ENCODE measurements around the gene PNMA6F. TPM values are rescaled to one million over a fixed set of nuclear protein-coding genes. Genes with fewer than 3 reads are reported as not detected.

Gene PNMA6F
- total and polyA plus RNA-seq, 2 experiments from 2014 or later, result 0.06 to 0.83 TPM

DNA sequence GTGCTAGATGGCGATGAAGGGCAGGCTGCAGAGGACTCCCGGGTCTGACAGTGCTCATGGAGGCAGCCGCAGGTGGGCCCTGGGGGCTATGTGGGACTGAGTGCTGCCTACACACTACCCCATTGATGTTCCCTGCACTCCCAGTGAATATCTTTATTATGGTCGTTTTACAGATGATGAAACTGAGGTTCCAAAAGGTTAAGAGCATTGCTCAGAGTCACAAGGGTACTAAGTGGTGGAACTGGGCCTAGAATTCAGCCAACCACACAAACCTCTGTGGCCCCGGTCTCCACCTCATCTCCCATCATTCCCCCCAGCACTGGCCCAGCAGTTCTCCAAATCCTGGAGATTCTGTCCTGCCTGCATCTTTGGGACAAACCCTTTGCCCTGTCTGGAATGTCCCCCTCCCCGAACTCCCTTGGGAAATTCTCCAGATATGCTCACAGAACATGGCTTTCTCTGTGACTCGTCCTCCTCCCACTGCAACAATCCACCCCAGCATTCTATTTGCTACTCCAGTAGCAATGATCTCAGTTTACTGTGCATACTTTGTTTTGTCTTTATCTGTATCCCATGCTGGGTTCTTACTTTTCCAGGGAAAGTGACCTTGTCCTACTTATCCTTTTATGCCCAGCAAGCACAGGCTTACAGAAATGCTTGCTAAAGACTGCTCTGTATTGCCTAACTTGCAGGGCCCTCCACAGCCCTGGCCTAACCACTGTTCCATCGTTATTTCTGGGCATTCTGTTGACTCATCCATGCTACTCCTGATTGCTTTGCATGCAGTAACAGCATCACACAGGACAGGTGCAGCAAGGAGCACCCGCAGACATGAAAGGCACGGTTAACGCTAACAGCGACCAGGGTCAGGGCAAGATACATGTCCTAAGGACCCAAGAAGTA lies 14.0 kb downstream of the PNMA6F start (continued):
- TF ChIP-seq, protein P1, sequence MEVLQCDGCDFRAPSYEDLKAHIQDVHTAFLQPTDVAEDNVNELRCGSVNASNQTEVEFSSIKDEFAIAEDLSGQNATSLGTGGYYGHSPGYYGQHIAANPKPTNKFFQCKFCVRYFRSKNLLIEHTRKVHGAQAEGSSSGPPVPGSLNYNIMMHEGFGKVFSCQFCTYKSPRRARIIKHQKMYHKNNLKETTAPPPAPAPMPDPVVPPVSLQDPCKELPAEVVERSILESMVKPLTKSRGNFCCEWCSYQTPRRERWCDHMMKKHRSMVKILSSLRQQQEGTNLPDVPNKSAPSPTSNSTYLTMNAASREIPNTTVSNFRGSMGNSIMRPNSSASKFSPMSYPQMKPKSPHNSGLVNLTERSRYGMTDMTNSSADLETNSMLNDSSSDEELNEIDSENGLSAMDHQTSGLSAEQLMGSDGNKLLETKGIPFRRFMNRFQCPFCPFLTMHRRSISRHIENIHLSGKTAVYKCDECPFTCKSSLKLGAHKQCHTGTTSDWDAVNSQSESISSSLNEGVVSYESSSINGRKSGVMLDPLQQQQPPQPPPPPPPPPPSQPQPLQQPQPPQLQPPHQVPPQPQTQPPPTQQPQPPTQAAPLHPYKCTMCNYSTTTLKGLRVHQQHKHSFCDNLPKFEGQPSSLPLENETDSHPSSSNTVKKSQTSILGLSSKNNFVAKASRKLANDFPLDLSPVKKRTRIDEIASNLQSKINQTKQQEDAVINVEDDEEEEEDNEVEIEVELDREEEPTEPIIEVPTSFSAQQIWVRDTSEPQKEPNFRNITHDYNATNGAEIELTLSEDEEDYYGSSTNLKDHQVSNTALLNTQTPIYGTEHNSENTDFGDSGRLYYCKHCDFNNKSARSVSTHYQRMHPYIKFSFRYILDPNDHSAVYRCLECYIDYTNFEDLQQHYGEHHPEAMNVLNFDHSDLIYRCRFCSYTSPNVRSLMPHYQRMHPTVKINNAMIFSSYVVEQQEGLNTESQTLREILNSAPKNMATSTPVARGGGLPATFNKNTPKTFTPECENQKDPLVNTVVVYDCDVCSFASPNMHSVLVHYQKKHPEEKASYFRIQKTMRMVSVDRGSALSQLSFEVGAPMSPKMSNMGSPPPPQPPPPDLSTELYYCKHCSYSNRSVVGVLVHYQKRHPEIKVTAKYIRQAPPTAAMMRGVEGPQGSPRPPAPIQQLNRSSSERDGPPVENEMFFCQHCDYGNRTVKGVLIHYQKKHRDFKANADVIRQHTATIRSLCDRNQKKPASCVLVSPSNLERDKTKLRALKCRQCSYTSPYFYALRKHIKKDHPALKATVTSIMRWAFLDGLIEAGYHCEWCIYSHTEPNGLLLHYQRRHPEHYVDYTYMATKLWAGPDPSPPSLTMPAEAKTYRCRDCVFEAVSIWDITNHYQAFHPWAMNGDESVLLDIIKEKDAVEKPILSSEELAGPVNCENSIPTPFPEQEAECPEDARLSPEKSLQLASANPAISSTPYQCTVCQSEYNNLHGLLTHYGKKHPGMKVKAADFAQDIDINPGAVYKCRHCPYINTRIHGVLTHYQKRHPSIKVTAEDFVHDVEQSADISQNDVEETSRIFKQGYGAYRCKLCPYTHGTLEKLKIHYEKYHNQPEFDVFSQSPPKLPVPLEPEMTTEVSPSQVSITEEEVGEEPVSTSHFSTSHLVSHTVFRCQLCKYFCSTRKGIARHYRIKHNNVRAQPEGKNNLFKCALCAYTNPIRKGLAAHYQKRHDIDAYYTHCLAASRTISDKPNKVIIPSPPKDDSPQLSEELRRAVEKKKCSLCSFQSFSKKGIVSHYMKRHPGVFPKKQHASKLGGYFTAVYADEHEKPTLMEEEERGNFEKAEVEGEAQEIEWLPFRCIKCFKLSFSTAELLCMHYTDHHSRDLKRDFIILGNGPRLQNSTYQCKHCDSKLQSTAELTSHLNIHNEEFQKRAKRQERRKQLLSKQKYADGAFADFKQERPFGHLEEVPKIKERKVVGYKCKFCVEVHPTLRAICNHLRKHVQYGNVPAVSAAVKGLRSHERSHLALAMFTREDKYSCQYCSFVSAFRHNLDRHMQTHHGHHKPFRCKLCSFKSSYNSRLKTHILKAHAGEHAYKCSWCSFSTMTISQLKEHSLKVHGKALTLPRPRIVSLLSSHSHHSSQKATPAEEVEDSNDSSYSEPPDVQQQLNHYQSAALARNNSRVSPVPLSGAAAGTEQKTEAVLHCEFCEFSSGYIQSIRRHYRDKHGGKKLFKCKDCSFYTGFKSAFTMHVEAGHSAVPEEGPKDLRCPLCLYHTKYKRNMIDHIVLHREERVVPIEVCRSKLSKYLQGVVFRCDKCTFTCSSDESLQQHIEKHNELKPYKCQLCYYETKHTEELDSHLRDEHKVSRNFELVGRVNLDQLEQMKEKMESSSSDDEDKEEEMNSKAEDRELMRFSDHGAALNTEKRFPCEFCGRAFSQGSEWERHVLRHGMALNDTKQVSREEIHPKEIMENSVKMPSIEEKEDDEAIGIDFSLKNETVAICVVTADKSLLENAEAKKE (CRISPR knock-in tag; IDR thresholded peaks at IDR 0.05), result no peak

DNA sequence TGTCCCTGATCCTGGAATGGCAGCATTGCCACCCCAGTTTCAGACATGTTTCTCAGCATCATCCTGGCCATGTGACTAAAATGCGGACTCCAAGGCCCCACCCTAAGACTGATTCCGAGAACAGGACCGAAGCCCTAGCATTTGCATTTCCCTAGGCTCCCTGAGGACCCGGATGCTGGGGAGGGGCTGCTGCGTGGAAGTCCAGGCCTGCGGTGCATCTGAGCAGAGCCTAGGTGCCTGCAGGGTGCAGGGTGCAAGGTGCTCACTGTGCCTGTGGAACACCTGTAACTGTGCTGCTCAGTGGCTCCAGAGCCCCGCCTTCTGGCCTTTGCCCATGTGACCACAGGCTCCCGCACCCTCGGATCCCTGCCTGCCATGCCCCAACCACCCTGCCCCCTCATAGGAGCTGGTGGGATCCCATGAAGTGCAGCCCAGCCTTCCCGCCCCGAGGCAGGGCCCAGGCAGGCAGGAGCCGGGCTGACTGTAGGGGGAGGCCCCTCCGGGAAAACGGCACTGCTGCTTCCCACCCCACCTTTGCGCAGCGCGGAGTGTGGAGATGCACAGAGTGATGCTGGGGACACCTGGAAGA lies 14.9 kb downstream of the PNMA6F start:
- Histone ChIP-seq H3K9me2 (ENCODE audit: insufficient read depth) (no peaks in the 10 kb centered on the region), H2AFZ (no peak overlapping the region), H3K4me3 (no peak overlapping the region), H3K36me3 (ENCODE audit: insufficient read depth) (no peaks in the 10 kb centered on the region), H3K27ac (ENCODE audit: low read depth) (no peak overlapping the region), H3F3A (replicated peaks; ENCODE audit: low read depth) (no peaks in the 10 kb centered on the region), H4K20me1 (replicated peaks; ENCODE audit: insufficient read depth) (no peaks in the 10 kb centered on the region), H3K4me2 (no peak overlapping the region), H3K4me1 (ENCODE audit: insufficient read depth) (no peaks in the 10 kb centered on the region), H3K27me3 (ENCODE audit: insufficient read depth) (no peaks in the 10 kb centered on the region), H3K79me2 (replicated peaks; ENCODE audit: insufficient read depth) (no peaks in the 10 kb centered on the region)
- peak; percentile 2 for DNase-seq (ENCODE audit: low spot score)
- H3K36me3 Mint-ChIP-seq (ENCODE audit: low read depth), result no peaks in the 10 kb centered on the region
- peak; percentile 53 for ATAC-seq
- no peak overlapping the region for H3K4me3 Mint-ChIP-seq
- H3K9me3 Mint-ChIP-seq, result no peaks in the 10 kb centered on the region
- H3K4me1 Mint-ChIP-seq, result no peaks in the 10 kb centered on the region
- H3K27ac Mint-ChIP-seq, result no peak overlapping the region
- peaks cover 8% of the 10 kb centered on the region for H3K27me3 Mint-ChIP-seq (ENCODE audit: insufficient read depth, low read depth, poor library complexity)
- no peak for TF ChIP-seq NANOG (IDR thresholded peaks at IDR 0.05; ENCODE audit: borderline replicate concordance)
- TF ChIP-seq, protein P2, sequence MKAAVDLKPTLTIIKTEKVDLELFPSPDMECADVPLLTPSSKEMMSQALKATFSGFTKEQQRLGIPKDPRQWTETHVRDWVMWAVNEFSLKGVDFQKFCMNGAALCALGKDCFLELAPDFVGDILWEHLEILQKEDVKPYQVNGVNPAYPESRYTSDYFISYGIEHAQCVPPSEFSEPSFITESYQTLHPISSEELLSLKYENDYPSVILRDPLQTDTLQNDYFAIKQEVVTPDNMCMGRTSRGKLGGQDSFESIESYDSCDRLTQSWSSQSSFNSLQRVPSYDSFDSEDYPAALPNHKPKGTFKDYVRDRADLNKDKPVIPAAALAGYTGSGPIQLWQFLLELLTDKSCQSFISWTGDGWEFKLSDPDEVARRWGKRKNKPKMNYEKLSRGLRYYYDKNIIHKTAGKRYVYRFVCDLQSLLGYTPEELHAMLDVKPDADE (IDR thresholded peaks at IDR 0.05), result no peak
- TF ChIP-seq, protein P3, sequence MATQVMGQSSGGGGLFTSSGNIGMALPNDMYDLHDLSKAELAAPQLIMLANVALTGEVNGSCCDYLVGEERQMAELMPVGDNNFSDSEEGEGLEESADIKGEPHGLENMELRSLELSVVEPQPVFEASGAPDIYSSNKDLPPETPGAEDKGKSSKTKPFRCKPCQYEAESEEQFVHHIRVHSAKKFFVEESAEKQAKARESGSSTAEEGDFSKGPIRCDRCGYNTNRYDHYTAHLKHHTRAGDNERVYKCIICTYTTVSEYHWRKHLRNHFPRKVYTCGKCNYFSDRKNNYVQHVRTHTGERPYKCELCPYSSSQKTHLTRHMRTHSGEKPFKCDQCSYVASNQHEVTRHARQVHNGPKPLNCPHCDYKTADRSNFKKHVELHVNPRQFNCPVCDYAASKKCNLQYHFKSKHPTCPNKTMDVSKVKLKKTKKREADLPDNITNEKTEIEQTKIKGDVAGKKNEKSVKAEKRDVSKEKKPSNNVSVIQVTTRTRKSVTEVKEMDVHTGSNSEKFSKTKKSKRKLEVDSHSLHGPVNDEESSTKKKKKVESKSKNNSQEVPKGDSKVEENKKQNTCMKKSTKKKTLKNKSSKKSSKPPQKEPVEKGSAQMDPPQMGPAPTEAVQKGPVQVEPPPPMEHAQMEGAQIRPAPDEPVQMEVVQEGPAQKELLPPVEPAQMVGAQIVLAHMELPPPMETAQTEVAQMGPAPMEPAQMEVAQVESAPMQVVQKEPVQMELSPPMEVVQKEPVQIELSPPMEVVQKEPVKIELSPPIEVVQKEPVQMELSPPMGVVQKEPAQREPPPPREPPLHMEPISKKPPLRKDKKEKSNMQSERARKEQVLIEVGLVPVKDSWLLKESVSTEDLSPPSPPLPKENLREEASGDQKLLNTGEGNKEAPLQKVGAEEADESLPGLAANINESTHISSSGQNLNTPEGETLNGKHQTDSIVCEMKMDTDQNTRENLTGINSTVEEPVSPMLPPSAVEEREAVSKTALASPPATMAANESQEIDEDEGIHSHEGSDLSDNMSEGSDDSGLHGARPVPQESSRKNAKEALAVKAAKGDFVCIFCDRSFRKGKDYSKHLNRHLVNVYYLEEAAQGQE (IDR thresholded peaks at IDR 0.05; ENCODE audit: unreplicated experiment), result no peak
- no peak for TF ChIP-seq EZH2 (IDR thresholded peaks at IDR 0.05; ENCODE audit: low read depth, unreplicated experiment)

Measured in GM23338 (cell line).